Ectodermal cell (in vitro differentiated cells): Measurements from ENCODE around the gene PTCH1. TPM values are rescaled to one million over a fixed set of nuclear protein-coding genes. Genes with fewer than 3 reads are reported as not detected.

Experiments used
- H3K27ac ChIP-seq: 2 replicates; pipeline ENCODE4 v1.7.0; 2013; ENCODE audit warnings: mild to moderate bottlenecking, low read depth, low read length; ENCODE audit not compliant: insufficient read depth, poor library complexity, severe bottlenecking
- H3K27me3 ChIP-seq: 2 replicates; pipeline ENCODE4 v1.7.0; 2013; ENCODE audit warnings: mild to moderate bottlenecking, low read length; ENCODE audit not compliant: insufficient read depth, control insufficient read depth, poor library complexity, severe bottlenecking
- H3K36me3 ChIP-seq: one replicate; pipeline ENCODE4 v1.7.0; 2013; ENCODE audit warnings: low read length; ENCODE audit not compliant: control insufficient read depth, insufficient read depth
- H3K4me1 ChIP-seq: one replicate; pipeline ENCODE4 v1.7.0; 2013; ENCODE audit warnings: low read length; ENCODE audit not compliant: control insufficient read depth, insufficient read depth
- H3K4me3 ChIP-seq: 2 replicates; pipeline ENCODE4 v1.7.0; 2013; ENCODE audit warnings: low read depth, low read length, control low read depth; ENCODE audit not compliant: insufficient read depth
- H3K9me3 ChIP-seq: 2 replicates; pipeline ENCODE4 v1.7.0; 2013; ENCODE audit warnings: mild to moderate bottlenecking, low read length, moderate library complexity; ENCODE audit not compliant: control insufficient read depth
- WGBS, 2 experiments: methylation state at CpG; one replicate each; pipeline ENCODE4 v1.1.7; 2013; ENCODE audit warnings: missing lambda C conversion rate in 2 of 2; 5-methylcytosine and 5-hydroxymethylcytosine counted together
- polyA plus RNA-seq, 4 experiments: library from polyadenylated mRNA; stranded (reverse); fragments of 50-300 nt; gene quantifications; one replicate each; pipeline ENCODE4 v1.2.3, GENCODE V29; 2013

PTCH1 gene
- 31.0 TPM for polyA plus RNA-seq (2013, experiment 1 of 4)
- 26.1 TPM for polyA plus RNA-seq (2013, experiment 2 of 4)
- polyA plus RNA-seq (2013, experiment 3 of 4) = 27.9 TPM
- 24.2 TPM for polyA plus RNA-seq (2013, experiment 4 of 4)

DNA sequence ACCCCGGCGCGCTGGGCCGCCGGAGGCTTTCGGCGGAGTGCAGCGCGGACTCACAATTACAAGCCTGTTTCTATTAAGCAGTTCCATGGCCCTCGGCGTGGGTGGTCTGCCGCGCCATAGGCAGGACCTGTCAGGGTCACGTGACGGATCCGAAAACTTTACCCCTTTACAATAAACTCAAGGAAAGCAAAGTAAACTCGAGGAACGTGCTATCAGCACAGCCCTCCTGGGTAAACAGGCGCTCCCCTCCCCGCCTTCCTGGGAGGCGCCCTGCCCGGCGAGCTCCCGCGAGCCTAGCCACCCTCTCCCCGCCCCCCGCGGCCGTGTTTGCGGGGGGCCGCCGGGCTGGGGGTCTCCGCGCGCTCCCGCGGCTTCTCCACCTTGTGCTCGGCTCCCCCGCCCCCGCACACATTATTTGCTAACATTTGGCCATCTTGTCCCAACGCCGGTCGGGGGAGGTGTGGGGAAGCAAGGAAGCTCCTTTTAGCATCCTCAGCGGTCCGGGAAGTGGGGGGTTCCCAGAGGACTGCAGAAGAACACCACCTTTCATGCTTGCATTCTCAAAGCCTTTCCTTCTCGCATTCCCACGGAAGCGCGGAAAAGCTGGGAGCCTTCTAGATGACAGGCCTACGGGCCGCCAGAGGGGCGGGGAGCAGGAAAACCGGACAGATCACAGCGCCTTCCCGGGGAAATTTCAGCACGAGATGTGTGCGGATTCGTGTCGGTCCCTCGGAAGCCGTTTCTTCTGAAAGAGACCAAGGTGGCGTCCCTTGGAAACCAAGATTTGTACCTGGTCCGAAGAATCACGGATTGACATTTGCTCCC is at the start of gene PTCH1:
Gene PTCH1 (minus strand): TSS at position 238 of the 825 bp plus-strand sequence.
- Histone ChIP-seq H3K27ac (no peak within 1 kb of the TSS), H3K27me3 (peaks cover 86% of the 10 kb centered on the region), H3K36me3 (no peaks in the 10 kb centered on the region), H3K9me3 (no peaks in the 10 kb centered on the region), H3K4me1 (peaks cover 18% of the 10 kb centered on the region), H3K4me3 (peak within 1 kb of the TSS; percentile 41)
- 1% methylated on average over 64 of the region's 64 CpGs for WGBS, 2 experiments

DNA sequence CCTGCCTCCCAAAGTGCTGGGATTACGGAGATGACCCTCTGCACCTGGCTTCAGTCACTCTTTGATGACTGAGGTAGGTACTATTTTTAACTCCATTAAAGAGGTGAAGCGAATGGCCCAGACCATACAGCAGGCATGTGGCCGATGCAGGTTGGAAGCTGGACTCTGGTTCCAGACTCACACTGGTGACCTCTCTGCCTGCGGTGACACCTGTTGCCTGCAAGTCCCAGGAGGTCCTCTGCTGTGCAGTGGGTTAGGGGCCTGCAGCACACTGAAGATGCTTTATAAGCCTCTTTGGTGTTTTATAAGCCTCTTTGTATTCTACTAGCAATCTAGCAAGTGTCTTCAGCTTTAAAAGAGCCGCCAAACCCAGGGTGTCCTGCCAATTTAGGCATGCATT is 49.2 kb upstream of the PTCH1 start:
- H3K27ac ChIP-seq = no peak overlapping the region
- H3K27me3 ChIP-seq = peaks cover 9% of the 10 kb centered on the region
- no peaks in the 10 kb centered on the region for H3K36me3 ChIP-seq
- H3K4me1 ChIP-seq = peaks cover 5% of the 10 kb centered on the region
- 94% methylated on average over 5 of the region's 5 CpGs for WGBS, 2 experiments
- no peak overlapping the region for H3K4me3 ChIP-seq
- no peaks in the 10 kb centered on the region for H3K9me3 ChIP-seq

DNA sequence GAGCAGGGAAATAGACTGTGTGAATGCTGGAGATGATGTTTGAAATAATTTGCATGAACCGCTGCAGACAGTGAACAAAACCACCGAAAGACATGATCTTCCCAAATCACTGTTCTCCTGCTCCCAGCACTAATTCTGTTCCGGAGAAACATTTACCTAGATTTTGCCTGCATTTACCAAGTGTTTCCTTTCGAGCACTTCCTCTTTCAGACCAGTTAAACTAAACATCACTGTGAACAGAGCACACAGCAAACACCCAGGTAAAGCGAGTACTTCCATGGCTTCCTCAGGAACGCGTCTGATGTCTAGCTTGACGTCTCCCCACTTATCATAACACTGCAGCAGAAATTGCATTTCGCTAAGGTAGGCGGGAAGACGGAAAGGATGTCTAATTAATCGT is 45.1 kb upstream of the PTCH1 start:
- 93 to 95% methylated on average over 12 of the region's 12 CpGs for WGBS, 2 experiments
- H3K4me1 ChIP-seq = peaks cover under 1% of the 10 kb centered on the region
- H3K36me3 ChIP-seq = no peaks in the 10 kb centered on the region
- H3K27me3 ChIP-seq = peaks cover 20% of the 10 kb centered on the region
- H3K9me3 ChIP-seq = no peaks in the 10 kb centered on the region
- no peak overlapping the region for H3K27ac ChIP-seq
- no peak overlapping the region for H3K4me3 ChIP-seq

DNA sequence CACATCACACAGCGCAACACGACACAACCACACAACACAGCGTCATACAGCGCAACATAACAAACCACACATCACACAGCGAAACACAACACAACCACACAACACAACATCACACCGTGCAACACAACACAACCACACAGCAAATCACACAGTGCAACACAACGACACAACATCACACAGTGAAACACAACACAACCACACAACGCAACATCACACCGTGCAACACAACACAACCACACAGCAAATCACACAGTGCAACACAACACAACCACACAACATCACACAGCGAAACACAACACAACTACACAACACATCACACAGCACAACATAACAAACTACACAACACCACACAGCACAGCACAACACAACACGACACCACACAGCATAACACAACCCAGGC is 40.4 kb upstream of the PTCH1 start:
- WGBS, 2 experiments = 85 to 92% methylated on average over 10 to 11 of the region's 11 CpGs
- H3K36me3 ChIP-seq = no peaks in the 10 kb centered on the region
- no peak overlapping the region for H3K27ac ChIP-seq
- peaks cover 13% of the 10 kb centered on the region for H3K4me1 ChIP-seq
- H3K9me3 ChIP-seq = no peaks in the 10 kb centered on the region
- no peak overlapping the region for H3K4me3 ChIP-seq
- peaks cover 68% of the 10 kb centered on the region for H3K27me3 ChIP-seq

DNA sequence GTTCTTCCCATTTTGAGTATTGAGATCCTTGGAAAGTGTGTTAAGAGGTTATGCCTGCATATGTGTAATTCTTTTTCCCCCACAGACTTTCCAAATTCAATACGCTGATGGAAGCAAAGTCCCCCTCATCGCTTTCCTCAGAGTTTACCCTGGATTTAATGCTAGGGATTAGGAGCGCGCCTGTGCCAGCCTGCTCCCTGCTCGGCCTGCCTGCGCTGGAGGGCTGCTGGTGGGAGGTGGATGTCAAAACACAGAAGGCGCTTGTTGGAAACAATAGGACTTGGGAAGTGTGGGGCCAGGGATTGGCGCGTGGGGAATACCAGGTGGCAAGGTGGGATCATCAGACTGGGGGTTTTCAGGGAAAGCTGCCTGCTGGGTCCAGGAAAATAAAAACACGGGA is 39.8 kb upstream of the PTCH1 start:
- Histone ChIP-seq H3K9me3 (no peaks in the 10 kb centered on the region), H3K27me3 (peaks cover 74% of the 10 kb centered on the region), H3K4me3 (no peak overlapping the region), H3K36me3 (no peaks in the 10 kb centered on the region), H3K27ac (no peak overlapping the region), H3K4me1 (peaks cover 15% of the 10 kb centered on the region)
- WGBS, 2 experiments = 48 to 51% methylated on average over 10 of the region's 10 CpGs

DNA sequence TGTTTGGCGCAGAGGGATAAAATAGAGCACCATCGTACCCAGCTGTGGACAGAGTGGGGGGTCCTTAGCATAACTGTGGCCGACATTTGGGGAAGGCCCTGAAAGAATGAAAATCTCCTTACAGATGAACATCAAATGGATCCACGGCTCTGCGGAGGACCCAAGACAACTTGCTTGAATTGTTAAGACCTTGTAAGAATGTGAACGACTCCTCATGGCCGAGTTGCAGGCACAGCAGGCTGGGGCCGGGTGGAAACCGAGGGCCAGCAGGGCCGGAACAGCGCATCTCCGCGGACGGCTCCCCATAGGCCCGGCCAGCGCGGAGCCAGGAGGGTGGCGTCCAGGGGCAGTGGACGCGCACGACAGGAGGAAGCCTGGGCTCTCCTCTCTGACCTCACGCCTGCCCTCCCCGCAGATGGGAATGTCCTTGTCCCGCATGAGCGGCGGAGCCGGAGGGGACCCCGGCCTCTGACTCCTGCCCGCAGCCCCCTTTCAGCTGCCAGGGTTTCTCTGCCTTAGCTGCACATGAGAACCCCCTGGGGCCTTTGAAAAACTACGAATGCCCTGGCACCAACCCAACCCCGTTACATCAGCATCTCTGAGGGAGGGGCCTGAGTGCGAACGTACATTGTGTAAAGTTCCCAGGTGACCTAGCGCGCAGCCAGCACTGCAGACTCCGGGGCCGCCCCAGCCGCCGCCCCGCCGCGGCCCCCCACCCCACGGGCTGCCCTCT is 36.2 kb upstream of the PTCH1 start:
- 4 to 6% methylated on average over 43 of the region's 43 CpGs for WGBS, 2 experiments
- H3K4me3 ChIP-seq = peak overlapping the region; percentile 40
- no peak overlapping the region for H3K27ac ChIP-seq
- H3K36me3 ChIP-seq = no peaks in the 10 kb centered on the region
- peaks cover 89% of the 10 kb centered on the region for H3K27me3 ChIP-seq
- H3K9me3 ChIP-seq = no peaks in the 10 kb centered on the region
- peaks cover 15% of the 10 kb centered on the region for H3K4me1 ChIP-seq

DNA sequence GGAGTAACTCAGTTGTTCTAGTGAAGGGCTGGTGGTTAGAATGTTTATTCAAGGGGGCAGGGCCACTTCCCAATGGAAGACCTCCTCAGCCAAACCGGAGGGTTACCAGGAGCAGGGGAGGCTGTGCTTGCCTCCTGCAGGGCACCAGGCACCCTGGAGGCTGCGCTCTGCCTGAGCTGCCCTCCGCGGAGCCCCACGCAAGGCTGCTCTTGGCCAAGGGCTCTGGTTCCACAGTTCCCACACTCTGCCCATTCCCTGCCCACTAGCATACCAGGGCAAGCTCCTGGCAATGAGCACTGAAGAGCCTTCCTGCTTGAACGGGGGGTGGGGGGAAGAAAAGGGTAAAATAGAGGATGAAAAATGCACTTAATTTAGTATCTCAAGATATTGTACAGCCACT is 35.5 kb upstream of the PTCH1 start:
- Histone ChIP-seq H3K4me1 (peaks cover 15% of the 10 kb centered on the region), H3K36me3 (no peaks in the 10 kb centered on the region), H3K9me3 (no peaks in the 10 kb centered on the region), H3K27me3 (peaks cover 83% of the 10 kb centered on the region), H3K4me3 (no peak overlapping the region), H3K27ac (no peak overlapping the region)
- WGBS, 2 experiments = 4 to 11% methylated on average over 5 of the region's 6 CpGs

DNA sequence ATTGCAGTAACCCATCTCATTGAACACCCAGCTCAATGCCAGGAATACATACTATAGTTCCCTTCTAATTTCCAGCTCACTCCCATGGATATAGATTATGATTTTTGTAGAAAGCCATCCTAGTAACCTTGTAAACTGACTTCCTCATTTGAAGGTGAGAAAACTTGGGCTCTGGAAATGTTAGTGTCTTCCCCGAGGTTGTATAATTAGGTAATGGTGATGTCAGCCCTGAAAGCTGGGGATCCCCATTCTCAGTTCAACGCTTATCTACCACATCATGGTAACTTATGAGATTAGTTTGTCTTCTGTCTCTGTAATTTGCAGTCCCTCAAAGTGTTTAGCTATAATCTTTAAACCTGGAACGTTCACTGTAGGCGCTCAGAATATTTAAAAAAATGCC is 34.6 kb upstream of the PTCH1 start:
- 90 to 94% methylated on average over 4 of the region's 4 CpGs for WGBS, 2 experiments

DNA sequence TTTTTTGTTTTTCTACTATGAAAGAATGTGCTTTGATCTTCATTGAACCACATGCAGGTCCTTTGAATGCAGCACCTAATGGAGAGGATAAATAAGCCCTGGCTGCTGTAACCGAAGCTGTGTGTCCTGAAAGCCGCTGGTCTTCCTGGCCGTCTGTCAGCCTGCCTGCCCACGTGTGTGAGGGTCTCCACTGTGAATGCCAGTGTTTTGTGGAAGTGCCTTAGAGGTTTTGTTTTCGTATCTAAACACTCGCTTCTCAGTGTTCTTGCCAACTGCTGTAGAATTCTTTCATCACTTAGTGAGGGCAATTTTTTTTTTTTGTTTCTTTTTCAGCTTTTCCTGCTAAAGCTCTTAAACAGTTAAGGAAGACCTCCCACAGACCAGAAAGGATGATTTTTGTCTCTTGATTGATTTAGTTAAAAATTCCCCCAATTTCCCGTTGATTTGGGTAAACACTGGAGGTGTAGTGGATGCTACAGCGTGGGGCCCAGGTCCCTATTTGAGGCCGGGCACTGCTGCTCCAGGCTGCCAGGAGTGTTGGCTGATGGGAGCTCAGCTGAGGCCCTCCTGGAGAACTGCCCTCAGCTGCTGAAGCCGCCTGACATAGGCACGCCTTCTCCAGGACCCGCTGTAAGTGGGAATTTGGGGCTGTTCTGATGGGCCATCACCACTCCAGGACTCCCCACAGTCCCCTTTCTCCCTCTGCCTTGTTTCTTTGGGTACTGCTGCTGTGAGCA is 29.2 kb upstream of the PTCH1 start:
- Histone ChIP-seq H3K27me3 (peaks cover 20% of the 10 kb centered on the region), H3K36me3 (no peaks in the 10 kb centered on the region), H3K27ac (no peak overlapping the region), H3K9me3 (no peaks in the 10 kb centered on the region), H3K4me3 (no peak overlapping the region), H3K4me1 (peaks cover 6% of the 10 kb centered on the region)
- WGBS, 2 experiments = 64 to 72% methylated on average over 11 to 12 of the region's 12 CpGs

More for the DNA sequence above, 34.6 kb upstream of the PTCH1 start:
- Histone ChIP-seq H3K36me3 (no peaks in the 10 kb centered on the region), H3K9me3 (no peaks in the 10 kb centered on the region), H3K4me1 (peaks cover 10% of the 10 kb centered on the region), H3K27me3 (peaks cover 74% of the 10 kb centered on the region), H3K27ac (no peak overlapping the region), H3K4me3 (no peak overlapping the region)
